HG03095 (cell line): ENCODE data around the gene POLR1H.

ENCODE experiments used
- ATAC-seq: cut with Tn5 transposase; IDR thresholded peaks from one replicate; pipeline ENCODE4 v1.9.1; 2021; ENCODE audit warnings: moderate library complexity; ENCODE audit not compliant: unreplicated experiment

POLR1H gene

GRCh38 chr6:30061858-30062458 is 893 bp downstream of the POLR1H start:
- ATAC-seq: peak; percentile 15

DNA sequence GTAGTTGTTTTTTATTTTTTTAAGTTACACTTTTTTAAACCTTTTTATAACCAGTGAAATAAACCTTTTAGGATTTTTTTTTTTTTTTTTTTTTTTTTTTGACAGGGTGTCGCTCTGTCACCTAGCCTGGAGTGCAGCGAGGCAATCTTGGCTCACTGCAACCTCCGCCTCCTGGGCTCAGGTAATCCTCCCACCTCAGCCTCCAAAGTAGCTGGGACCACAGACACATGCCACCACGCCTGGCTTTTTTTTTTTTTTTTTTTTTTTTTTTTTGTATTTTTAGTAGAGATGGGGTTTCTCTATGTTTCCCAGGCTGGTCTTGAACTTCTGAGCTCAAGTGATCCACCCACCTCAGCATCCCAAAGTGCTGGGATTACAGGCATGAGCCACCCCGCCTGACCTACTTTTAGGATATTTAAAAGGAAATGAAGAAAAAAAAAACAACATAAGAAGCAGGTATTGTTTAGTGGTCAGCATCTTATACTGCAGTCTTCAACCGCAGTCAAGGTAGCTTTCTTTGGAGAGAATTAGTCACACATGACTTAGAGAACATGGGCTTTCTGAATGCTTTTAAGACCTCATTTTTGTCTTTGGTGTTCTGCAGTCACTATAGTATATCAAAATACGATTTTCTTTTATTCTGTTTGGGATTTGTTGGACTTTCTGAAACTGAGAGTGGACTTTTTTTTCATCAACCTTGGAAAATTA is 1.6 kb downstream of the POLR1H start:
- ATAC-seq: no peak

- no peak for ATAC-seq
Observed at GRCh38 chr6:30063315-30063714, 2.2 kb downstream of the POLR1H start.

DNA sequence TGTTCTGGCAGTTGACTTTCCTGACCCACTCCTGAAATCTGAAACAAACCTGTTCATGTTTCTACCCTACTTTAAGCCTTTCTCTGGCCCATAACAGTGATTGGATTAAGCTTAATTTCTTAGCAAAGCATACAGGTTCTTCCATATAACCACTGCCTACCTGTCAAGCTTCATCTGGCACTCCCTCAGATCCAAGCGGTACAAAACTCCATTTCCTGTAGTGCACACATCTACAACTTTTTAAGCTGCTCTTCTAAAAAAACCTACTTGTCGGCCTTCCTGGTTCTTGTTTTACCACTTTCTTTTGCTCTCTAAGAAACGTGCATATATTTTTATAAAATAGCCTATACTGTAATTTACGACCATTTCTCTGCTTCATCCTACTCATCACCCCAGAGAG is 5.0 kb downstream of the POLR1H start:
- ATAC-seq: no peak

DNA sequence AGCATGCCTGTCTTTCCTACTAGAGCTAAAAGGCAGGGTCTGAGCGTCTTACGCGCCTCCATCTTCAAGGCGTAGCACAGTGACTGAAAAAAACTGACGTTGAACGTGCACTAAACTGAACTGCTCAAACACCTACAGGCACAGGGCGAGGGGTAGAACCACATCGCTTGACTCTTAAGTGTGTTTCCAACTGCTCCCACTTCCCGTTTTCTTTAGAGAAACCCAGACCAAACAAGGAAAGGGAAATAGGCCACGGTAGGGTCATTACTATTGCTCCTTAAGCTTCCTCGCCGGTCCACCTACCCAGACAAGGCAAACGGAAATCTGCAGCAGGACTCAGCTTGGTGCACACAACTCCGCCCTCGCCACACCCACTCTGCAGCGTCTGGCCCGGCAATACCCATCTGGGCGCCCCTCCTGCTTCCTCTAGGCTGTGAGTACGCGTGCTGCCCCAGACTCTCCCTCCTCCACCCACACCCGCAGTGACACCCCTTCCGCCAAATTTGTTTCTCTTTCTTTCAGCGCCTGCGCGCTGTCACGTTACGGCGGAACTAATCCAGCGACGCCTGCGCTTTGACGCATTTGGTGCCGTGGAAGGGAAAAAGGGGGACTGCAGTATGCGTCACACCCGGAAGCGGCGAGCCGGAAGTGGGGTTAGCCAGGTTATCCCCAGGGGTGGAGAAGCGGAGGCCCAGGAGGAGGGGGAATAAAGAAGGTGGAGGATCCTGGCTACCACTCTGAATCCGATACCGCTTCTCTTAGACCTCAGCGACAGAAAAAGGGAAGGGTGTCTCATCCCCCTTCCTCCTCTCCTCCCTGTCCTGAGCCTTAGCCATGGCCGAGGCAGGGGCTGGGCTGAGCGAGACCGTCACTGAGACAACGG is 5.8 kb downstream of the POLR1H start, which contains the start of gene PPP1R11:
Gene PPP1R11 (plus strand): TSS at position 622 of the 883 bp plus-strand sequence. CDS start 213 bp downstream, at position 835.
- ATAC-seq: peak; percentile 94

- no peak for ATAC-seq
Observed at GRCh38 chr6:30067460-30068139, 6.5 kb downstream of the POLR1H start.

- no peak for ATAC-seq
Observed at GRCh38 chr6:30071081-30071818, 10.2 kb downstream of the POLR1H start.

GRCh38 chr6:30071858-30072257 is 10.8 kb downstream of the POLR1H start:
- no peak for ATAC-seq

- no peak for ATAC-seq
Observed at GRCh38 chr6:30073489-30074235, 12.6 kb downstream of the POLR1H start.

DNA sequence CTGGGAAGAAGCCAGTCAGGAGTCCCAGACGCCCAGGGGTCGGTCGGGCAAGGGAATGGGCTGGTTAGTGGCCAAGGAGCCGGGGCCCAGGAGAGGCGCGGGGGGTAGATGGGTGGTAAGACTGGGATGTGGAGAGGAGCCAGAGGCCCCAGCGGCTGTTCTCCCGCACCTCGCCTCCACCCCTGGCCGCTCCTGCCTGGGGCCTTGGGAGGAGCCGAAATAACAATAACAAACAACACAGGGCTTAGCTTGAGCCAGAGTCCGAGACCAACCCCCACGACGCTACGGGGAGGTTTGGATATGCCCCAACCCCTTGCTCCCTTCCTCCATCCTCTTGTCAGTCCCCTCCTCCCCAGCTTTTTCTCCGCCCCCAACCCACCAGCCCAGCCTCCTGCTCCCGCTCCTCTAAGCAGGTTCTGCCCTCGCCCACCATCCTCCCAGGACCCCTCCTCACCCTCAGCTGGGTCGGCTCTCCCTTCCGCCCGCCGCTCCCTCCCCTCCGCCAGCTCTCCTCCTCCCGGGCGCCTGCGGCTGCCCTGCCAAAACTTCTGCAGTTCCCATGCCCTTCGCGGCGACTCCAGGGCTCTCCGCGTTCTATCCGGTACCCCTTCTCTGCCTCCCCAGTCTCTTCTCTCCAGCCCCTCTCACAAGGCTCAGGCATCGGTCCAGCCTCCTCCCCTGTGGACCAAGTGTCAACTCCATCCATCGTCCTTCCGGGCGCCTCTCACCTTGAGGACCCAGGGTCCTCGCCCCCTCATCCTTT is 13.4 kb downstream of the POLR1H start:
- no peak for ATAC-seq

GRCh38 chr6:30075094-30075789 is 14.2 kb downstream of the POLR1H start, which contains the start of gene RNF39:
Gene RNF39 (minus strand): TSS chr6:30075769. CDS start chr6:30075585, 184 bp downstream.
- ATAC-seq: no peak

- no peak for ATAC-seq
Observed at GRCh38 chr6:30075790-30076732, 15.0 kb downstream of the POLR1H start.

- no peak for ATAC-seq
Observed at GRCh38 chr6:30077218-30077617, 16.2 kb downstream of the POLR1H start.

DNA sequence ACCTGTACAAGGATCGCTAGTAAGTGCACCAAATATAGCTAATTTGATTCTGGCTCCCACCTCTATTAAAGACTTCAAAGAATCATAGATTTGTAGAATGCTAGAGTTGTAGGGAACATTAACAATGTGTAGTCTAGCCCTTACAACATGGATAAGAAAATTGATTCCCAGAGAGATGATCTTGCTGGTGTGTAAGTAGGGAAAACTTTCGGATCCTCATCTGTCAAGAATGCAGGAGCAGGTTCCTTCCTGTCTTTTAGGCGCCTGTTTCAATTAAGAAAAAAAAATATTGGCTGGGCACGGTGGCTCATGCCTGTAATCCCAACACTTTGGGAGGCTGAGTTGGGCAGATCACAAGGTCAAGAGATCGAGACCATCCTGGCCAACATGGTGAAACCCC is 26.8 kb downstream of the POLR1H start:
- ATAC-seq: no peak

- no peak for ATAC-seq
Observed at GRCh38 chr6:30091577-30092381, 30.7 kb downstream of the POLR1H start.

- no peak for ATAC-seq
Observed at GRCh38 chr6:30092852-30093543, 31.9 kb downstream of the POLR1H start.
